HFFc6 (cell line): Measurements from ENCODE around the gene FSIP1. TPM values are rescaled to one million over a fixed set of nuclear protein-coding genes. Genes with fewer than 3 reads are reported as not detected.

Experiments used
- DNase-seq: peaks from one replicate; pipeline ENCODE4 v3.0.0-alpha.2; 2018
- H3K27ac Mint-ChIP-seq: 2 replicates; pipeline ENCODE4 v1.8.0; 2020; ENCODE audit warnings: mild to moderate bottlenecking, mixed read lengths
- H3K27me3 Mint-ChIP-seq: 2 replicates; pipeline ENCODE4 v1.8.0; 2021; ENCODE audit warnings: mild to moderate bottlenecking, moderate library complexity, mixed read lengths; ENCODE audit not compliant: insufficient read depth
- H3K36me3 Mint-ChIP-seq: 2 replicates; pipeline ENCODE4 v1.8.0; 2021; ENCODE audit warnings: low read depth, mixed read lengths
- H3K4me1 Mint-ChIP-seq: 2 replicates; pipeline ENCODE4 v1.8.0; 2020; ENCODE audit warnings: low read depth, mixed read lengths
- H3K4me3 Mint-ChIP-seq: 2 replicates; pipeline ENCODE4 v1.8.0; 2020; ENCODE audit warnings: mild to moderate bottlenecking, moderate library complexity, mixed read lengths
- H3K9me3 Mint-ChIP-seq: 2 replicates; pipeline ENCODE4 v1.8.0; 2020; ENCODE audit warnings: mild to moderate bottlenecking, mixed read lengths
- CTCF ChIP-seq: fragments of 200-600 bp; sonication (generic); IDR thresholded peaks from 2 replicates; pipeline ENCODE4 v1.5.0; 2021; ENCODE audit warnings: antibody characterized with exemption, mild to moderate bottlenecking
- total RNA-seq, 6 experiments: library from RNA; stranded (reverse); fragmentation: NEBNext Ultra II Directional; extraction: Animal tissue kit (Norgen Biotek cat#: 25700); gene quantifications; 2 replicates in 1 of 6; 3 replicates in 5 of 6; pipeline ENCODE4 v1.2.3, GENCODE V29; 2021

FSIP1 gene
- total RNA-seq, 6 experiments from 2014 or later: 1.2 to 2.0 (median 1.3) TPM

DNA sequence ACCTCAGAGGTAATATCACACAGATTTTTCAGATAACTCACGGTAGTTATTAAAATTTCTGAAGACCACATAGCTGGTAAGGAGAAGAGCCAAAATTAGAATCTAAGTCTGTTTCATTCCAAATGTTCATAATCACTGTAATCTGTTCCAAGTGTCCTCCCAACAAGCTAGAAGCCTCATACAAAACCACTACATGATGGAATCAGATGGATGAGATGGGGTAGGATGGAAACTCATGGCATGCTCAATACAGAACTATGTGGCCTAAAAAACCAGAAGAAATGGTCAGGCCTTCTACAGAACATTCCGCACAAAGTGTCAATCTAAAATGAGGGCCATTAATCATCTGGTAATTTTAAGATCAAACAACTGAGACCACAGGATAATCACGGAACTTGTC is 110.0 kb downstream of the FSIP1 start:
- Mint-ChIP-seq H3K36me3 (no peaks in the 10 kb centered on the region), H3K4me3 (no peak overlapping the region), H3K4me1 (peaks cover 8% of the 10 kb centered on the region), H3K27ac (no peak overlapping the region), H3K27me3 (no peaks in the 10 kb centered on the region), H3K9me3 (no peaks in the 10 kb centered on the region)
- no peak for TF ChIP-seq CTCF
- no peak for DNase-seq

DNA sequence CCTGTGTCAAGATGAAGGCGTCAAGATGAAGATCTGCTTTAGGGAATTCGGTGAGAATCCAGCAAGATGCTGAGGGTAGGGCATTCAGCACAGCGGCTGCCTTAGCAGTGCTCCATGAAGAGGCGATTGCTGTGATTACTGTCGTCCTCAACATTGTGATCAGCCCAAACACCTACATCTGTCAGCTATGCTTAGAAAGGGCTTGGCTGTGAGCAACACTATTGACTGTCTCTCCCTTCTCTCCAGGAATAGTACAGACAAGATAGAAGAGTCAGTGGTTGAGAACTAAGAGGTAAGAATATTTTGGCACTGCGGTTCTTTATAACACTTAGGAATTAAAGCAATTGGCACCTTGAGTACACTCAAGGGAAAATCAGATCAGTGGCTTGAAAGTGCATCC is 110.5 kb downstream of the FSIP1 start:
- Mint-ChIP-seq H3K9me3 (no peaks in the 10 kb centered on the region), H3K4me3 (no peak overlapping the region), H3K27ac (no peak overlapping the region), H3K27me3 (no peaks in the 10 kb centered on the region), H3K4me1 (peaks cover 13% of the 10 kb centered on the region), H3K36me3 (no peaks in the 10 kb centered on the region; the same call in 1 of the 2 replicates)
- no peak for TF ChIP-seq CTCF
- DNase-seq: no peak

GRCh38 chr15:39670687-39671086 is 112.0 kb downstream of the FSIP1 start:
- Mint-ChIP-seq H3K27me3 (no peaks in the 10 kb centered on the region), H3K27ac (no peak overlapping the region), H3K9me3 (no peaks in the 10 kb centered on the region), H3K36me3 (no peaks in the 10 kb centered on the region; the same call in 1 of the 2 replicates), H3K4me1 (peaks cover 28% of the 10 kb centered on the region), H3K4me3 (no peak overlapping the region)
- DNase-seq: no peak
- no peak for TF ChIP-seq CTCF

GRCh38 chr15:39669661-39670060 is 113.0 kb downstream of the FSIP1 start:
- Mint-ChIP-seq H3K27me3 (peaks cover under 1% of the 10 kb centered on the region; the same call in 1 of the 2 replicates), H3K27ac (no peak overlapping the region), H3K4me1 (peaks cover 31% of the 10 kb centered on the region), H3K9me3 (no peaks in the 10 kb centered on the region), H3K36me3 (no peaks in the 10 kb centered on the region; the same call in 1 of the 2 replicates), H3K4me3 (no peak overlapping the region)
- no peak for DNase-seq
- TF ChIP-seq CTCF: no peak

DNA sequence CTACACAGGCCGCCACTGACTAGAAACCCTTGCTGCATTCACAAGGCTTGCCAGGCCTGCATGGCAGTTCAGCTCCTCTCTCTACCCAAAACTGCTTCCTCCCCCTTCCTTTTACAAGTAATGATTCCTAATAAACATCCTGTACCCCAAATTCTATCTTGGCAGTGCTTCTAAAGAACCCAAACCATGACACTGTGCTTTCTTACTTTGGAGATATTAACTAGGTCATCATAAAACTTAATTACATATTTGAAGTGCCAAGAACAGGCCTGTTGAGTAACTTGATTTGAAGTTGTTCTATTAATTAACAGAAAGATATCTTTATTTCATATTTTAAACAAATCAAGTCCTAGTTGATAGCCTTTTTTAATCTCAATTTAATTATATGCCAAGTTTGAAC is 113.4 kb downstream of the FSIP1 start:
- H3K27me3 Mint-ChIP-seq: peaks cover 1% of the 10 kb centered on the region; the same call in 1 of the 2 replicates
- no peak for TF ChIP-seq CTCF
- no peak for DNase-seq
- no peaks in the 10 kb centered on the region; the same call in 1 of the 2 replicates for H3K36me3 Mint-ChIP-seq
- H3K4me3 Mint-ChIP-seq: no peak overlapping the region
- H3K9me3 Mint-ChIP-seq: no peaks in the 10 kb centered on the region
- H3K27ac Mint-ChIP-seq: no peak overlapping the region
- H3K4me1 Mint-ChIP-seq: peaks cover 31% of the 10 kb centered on the region

- Mint-ChIP-seq H3K4me1 (peaks cover 36% of the 10 kb centered on the region), H3K4me3 (no peak overlapping the region), H3K9me3 (no peaks in the 10 kb centered on the region), H3K27ac (no peak overlapping the region), H3K27me3 (peaks cover 1% of the 10 kb centered on the region; the same call in 1 of the 2 replicates), H3K36me3 (no peaks in the 10 kb centered on the region; the same call in 1 of the 2 replicates)
- TF ChIP-seq CTCF: no peak
- DNase-seq: no peak
Observed at GRCh38 chr15:39668457-39668856, 114.2 kb downstream of the FSIP1 start.
